Body of pancreas (tissue), 4 donors: Measurements from ENCODE around the gene SLC25A23. TPM values are rescaled to one million over a fixed set of nuclear protein-coding genes. Genes with fewer than 3 reads are reported as not detected.

Experiments
- ATAC-seq: fragments of 150-250 bp; one replicate; pipeline ENCODE4 v1.9.1; 2016
- DNase-seq, 4 donors: peaks; one replicate each; pipeline ENCODE4 v3.0.0-alpha.2; 2019
- H3K27ac ChIP-seq, 4 donors: fragments of 200-600 bp; sonication (generic); 1 replicate in 3 of 4; 2 replicates in 1 of 4; pipeline versions ENCODE4 v1.5.1 to v1.6.1; 2016 to 2019; ENCODE audit warnings: mild to moderate bottlenecking in 1 of 4, mixed read lengths in 1 of 4, moderate library complexity in 1 of 4
- H3K27me3 ChIP-seq, 2 donors: fragments of 200-600 bp; sonication (generic); one replicate each; pipeline ENCODE4 v1.6.0; 2016; ENCODE audit warnings: mild to moderate bottlenecking in 1 of 2
- H3K36me3 ChIP-seq, 2 donors: fragments of 200-600 bp; sonication (generic); replicated peaks in 1 of 2; 2 replicates each; pipeline ENCODE4 v1.5.1; 2016; ENCODE audit warnings: low read depth in 2 of 2; ENCODE audit not compliant: insufficient read depth in 1 of 2
- H3K4me1 ChIP-seq: fragments of 200-600 bp; sonication (generic); one replicate; pipeline ENCODE4 v1.6.0; 2016
- H3K4me3 ChIP-seq, 2 donors: fragments of 200-600 bp; sonication (generic); 1 replicate in 1 of 2; 2 replicates in 1 of 2; pipeline ENCODE4 v1.5.1; 2016 to 2019
- H3K9me3 ChIP-seq, 3 donors: fragments of 200-600 bp; sonication (generic); 1 replicate in 2 of 3; 2 replicates in 1 of 3; pipeline ENCODE4 v1.5.1; 2016
- POLR2A ChIP-seq, 3 donors: fragments of 450-650 bp; IDR thresholded peaks; one replicate each; pipeline ENCODE4 v1.6.1; 2016; ENCODE audit warnings: antibody characterized with exemption in 3 of 3, mild to moderate bottlenecking in 2 of 3
- WGBS, 2 donors: methylation state at CpG; one replicate each; pipeline ENCODE4 v1.1.5; 2017; 5-methylcytosine and 5-hydroxymethylcytosine counted together
- intact Hi-C: fragments of 100-400 bp; cut with DNase I; formaldehyde crosslinking; loops from one replicate; pipeline ENCODE4 v1.15.1; 2023
- total RNA-seq, 2 donors: library from RNA; depleted of rRNA; stranded (reverse); fragments of >200 nt; gene quantifications; one replicate each; pipeline ENCODE4 v1.1.0, GENCODE V29; 2016
- TF ChIP-seq, protein P1 (sequence below), 7 experiments: fragments of 450-650 bp in 4 of 7; fragments of 200-600 bp in 3 of 7; sonication (generic) in 3 of 7; IDR thresholded peaks; one replicate each; pipeline ENCODE4 v1.5.1; 2016 to 2019; ENCODE audit warnings: antibody characterized with exemption in 7 of 7

Gene SLC25A23
- total RNA-seq, 2 donors from 2014 or later: 11.5 to 49.3 TPM

DNA sequence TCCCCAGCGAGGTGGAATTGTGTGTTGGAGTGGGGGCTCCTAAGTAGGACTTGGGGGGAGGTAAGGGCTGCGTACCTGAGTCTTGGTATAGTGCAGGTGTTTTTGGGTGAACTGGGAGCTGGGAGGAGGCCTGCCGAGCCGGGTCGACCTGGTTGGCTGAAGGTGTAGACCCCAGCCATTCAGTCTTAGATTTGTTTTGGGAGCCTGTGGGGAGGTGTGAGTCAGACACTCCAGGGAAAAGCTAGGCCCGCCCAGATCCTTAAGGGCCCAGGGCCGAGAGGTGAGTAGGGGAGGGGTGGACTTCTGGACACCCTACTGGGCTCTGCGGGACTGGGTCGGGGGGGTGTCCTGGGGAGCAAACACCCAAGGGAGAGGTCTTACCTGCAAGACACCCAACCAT lies 5.4 kb upstream of the SLC25A23 start:
- no peak for TF ChIP-seq POLR2A (IDR thresholded peaks at IDR 0.05)
- TF ChIP-seq, protein P1, sequence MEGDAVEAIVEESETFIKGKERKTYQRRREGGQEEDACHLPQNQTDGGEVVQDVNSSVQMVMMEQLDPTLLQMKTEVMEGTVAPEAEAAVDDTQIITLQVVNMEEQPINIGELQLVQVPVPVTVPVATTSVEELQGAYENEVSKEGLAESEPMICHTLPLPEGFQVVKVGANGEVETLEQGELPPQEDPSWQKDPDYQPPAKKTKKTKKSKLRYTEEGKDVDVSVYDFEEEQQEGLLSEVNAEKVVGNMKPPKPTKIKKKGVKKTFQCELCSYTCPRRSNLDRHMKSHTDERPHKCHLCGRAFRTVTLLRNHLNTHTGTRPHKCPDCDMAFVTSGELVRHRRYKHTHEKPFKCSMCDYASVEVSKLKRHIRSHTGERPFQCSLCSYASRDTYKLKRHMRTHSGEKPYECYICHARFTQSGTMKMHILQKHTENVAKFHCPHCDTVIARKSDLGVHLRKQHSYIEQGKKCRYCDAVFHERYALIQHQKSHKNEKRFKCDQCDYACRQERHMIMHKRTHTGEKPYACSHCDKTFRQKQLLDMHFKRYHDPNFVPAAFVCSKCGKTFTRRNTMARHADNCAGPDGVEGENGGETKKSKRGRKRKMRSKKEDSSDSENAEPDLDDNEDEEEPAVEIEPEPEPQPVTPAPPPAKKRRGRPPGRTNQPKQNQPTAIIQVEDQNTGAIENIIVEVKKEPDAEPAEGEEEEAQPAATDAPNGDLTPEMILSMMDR (IDR thresholded peaks at IDR 0.05): no peak
- H3K4me3 ChIP-seq: peak overlapping the region; percentile 68 to 87
- DNase-seq: no peak
- WGBS, 2 donors: 12 to 13% methylated on average over 9 of the region's 9 CpGs
- peaks cover 0 to 3% of the 10 kb centered on the region in 2 donors for H3K36me3 ChIP-seq
- no peaks in the 10 kb centered on the region for H3K9me3 ChIP-seq
- H3K4me1 ChIP-seq: peaks cover 13% of the 10 kb centered on the region
- intact Hi-C loops: no loop called here
- H3K27ac ChIP-seq: peak overlapping the region; percentile 88 to 99 (median 94)
- ATAC-seq: no peak
- no peaks in the 10 kb centered on the region for H3K27me3 ChIP-seq

DNA sequence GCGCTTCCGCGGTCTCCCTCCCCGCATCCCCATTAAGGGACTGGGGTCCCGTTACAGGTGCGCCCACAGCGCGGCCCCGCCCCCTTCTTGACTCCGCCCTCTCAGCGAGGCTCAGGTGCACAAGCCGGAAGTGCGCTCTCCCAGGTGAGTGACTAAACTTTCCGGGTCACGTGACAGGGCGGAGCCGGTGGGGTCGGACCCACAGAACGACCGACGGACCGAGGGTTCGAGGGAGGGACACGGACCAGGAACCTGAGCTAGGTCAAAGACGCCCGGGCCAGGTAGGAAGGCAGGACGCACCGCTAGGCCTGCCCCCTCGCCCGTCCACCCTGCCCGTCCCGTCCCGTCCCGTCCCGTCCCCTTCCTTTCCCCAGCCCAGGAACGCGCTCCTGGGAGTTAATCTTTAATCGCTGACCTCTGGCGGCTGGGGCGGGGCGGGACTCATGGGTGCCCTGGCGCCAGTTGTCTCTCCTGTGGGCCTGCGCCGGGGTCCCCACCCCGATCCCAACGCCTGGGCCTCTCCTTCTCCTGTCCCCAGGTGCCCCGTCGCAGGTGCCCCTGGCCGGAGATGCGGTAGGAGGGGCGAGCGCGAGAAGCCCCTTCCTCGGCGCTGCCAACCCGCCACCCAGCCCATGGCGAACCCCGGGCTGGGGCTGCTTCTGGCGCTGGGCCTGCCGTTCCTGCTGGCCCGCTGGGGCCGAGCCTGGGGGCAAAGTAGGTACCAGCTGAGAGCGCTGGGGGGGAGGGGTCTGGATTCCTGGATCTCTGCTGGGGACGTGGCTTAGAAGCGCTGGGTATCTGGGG lies 4.7 kb upstream of the SLC25A23 start, which contains the start of gene CRB3:
Gene CRB3, plus strand, starts transcription at position 202 of the 804 bp plus-strand sequence. Its CDS starts 431 bp downstream, at position 633.
- peaks cover 0 to 3% of the 10 kb centered on the region in 2 donors for H3K36me3 ChIP-seq
- H3K27me3 ChIP-seq: no peaks in the 10 kb centered on the region
- intact Hi-C loops: no loop called here
- TF ChIP-seq POLR2A (IDR thresholded peaks at IDR 0.05): peak; percentile 50 to 83 (median 81)
- TF ChIP-seq, protein P1 (IDR thresholded peaks at IDR 0.05): peak in 1 of 7 experiments; percentile 7
- peak within 1 kb of the TSS; percentile 68 to 87 for H3K4me3 ChIP-seq
- H3K4me1 ChIP-seq: peaks cover 13% of the 10 kb centered on the region
- 1 to 4% methylated on average over 10 to 64 of the region's 65 CpGs for WGBS, 2 donors
- H3K27ac ChIP-seq: peak within 1 kb of the TSS; percentile 88 to 99 (median 94)
- ATAC-seq: peak; percentile 69
- no peaks in the 10 kb centered on the region for H3K9me3 ChIP-seq
- DNase-seq: peak; percentile 97 to 99 (median 97)

DNA sequence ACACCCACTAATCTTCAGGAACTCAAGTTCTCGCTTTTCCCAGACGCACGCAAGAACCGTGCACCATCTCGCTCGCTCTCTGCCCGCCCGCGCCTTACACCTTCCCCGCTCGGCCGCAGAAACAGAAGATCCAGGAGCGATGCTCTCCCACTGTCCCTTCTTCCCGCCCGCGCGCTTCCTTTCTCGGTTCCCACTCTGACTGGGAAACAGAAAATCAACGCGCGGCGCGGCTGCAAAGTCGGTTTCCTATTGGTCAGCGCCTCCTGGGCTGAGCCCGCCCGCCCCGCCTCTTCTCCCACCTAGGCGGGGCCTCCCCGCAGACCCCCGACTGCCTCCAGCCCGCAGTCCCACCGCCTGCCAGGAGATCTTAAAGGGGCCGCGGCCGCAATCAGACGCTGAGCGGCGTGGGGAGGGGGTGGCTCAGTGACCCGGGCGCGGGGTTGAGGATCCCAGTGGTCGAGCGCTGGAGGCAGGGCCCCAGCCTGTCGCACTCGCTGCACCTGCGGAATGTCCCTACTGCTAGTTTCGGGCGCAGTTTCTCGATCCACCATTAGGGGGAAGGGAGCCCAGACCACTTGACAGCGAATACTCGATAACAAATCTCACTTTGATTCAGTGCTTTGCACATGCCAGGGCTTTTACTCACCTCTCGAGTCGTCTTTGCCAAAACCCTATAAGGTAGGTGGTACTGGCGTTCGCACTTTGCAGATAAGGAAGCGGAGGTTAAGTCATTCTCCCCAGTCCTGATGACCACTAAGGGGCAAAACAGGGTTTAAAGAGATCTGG lies 700 bp upstream of the SLC25A23 start:
- intact Hi-C loops: no loop called here
- WGBS, 2 donors: 0 to 1% methylated on average over 27 to 57 of the region's 57 CpGs
- ATAC-seq: peak; percentile 81

DNA sequence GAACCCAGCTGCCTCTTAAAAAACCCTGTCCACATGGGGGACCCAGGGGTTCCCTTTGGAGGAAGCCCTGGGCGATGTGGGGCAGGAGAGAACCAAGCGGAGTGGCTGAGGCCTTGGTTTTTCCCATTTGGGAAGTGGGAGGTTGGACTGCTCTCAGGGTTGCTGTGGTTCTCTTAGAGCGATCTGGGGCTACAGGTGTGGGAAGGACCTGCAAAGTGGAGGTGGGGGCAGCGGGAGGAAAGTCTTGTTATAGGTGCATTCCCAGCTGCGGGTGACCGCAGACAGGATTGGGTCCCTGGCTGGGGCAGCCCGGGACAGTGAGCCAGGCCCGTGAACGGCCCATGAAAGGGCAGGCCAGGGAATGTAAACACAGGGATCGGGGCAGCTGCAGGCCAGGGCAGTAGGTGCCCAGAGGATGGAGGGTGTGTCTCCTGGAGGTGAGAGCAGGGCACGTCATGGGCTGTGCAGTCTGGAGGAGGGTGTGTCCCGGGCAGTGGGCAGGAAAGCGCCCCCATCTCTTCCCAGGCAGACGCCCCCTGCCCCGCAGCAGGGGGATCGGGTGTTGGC lies 814 bp downstream of the SLC25A23 start:
- no peaks in the 10 kb centered on the region for H3K9me3 ChIP-seq
- H3K4me1 ChIP-seq: peaks cover 12% of the 10 kb centered on the region
- ATAC-seq (no peak), DNase-seq (peak; percentile 23 to 44 (median 38))
- H3K4me3 ChIP-seq: peak overlapping the region; percentile 2 to 56
- peaks cover 0 to 4% of the 10 kb centered on the region in 2 donors for H3K36me3 ChIP-seq
- 27 to 38% methylated on average over 9 to 15 of the region's 16 CpGs for WGBS, 2 donors
- intact Hi-C loops: no loop called here
- H3K27ac ChIP-seq: peak overlapping the region; percentile 45 to 98 (median 94)
- H3K27me3 ChIP-seq: no peaks in the 10 kb centered on the region
- TF ChIP-seq, protein P1 (IDR thresholded peaks at IDR 0.05): peak in 2 of 7 experiments; percentile 3 to 11
- no peak for TF ChIP-seq POLR2A (IDR thresholded peaks at IDR 0.05)

More for the DNA sequence above, 700 bp upstream of the SLC25A23 start:
- no peaks in the 10 kb centered on the region for H3K9me3 ChIP-seq
- H3K36me3 ChIP-seq: no peaks in the 10 kb centered on the region
- H3K4me1 ChIP-seq: peaks cover 17% of the 10 kb centered on the region
- H3K4me3 ChIP-seq: peak overlapping the region; percentile 8 to 56
- DNase-seq: peak; percentile 96 to 97 (median 96)
- H3K27me3 ChIP-seq: no peaks in the 10 kb centered on the region
- H3K27ac ChIP-seq: peak overlapping the region; percentile 92 to 98 (median 96)
- peak; percentile 53 to 88 (median 83) for TF ChIP-seq POLR2A (IDR thresholded peaks at IDR 0.05)
- TF ChIP-seq, protein P1 (IDR thresholded peaks at IDR 0.05): peak; percentile 43 to 84 (median 77)
